Subcutaneous adipose tissue (tissue), 4 donors: ENCODE results near the gene ZNF138. TPM values are rescaled to one million over a fixed set of nuclear protein-coding genes. Genes with fewer than 3 reads are reported as not detected.

ENCODE experiments used
- total RNA-seq, 4 donors: library from RNA; depleted of rRNA; stranded (reverse); fragments of >200 nt; gene quantifications; one replicate each; pipeline ENCODE4 v1.1.0, GENCODE V29; 2016
- TF ChIP-seq, protein P1 (sequence below): fragments of 450-650 bp; IDR thresholded peaks from one replicate; pipeline ENCODE4 v1.5.1; 2016; ENCODE audit warnings: low read depth, mild to moderate bottlenecking, control low read depth, antibody characterized with exemption, moderate library complexity

The ZNF138 gene
- total RNA-seq, 4 donors from 2014 or later = 11.2 to 14.9 (median 12.7) TPM

GRCh38 chr7:64811767-64812166 lies 17.5 kb downstream of the ZNF138 start:
- TF ChIP-seq, protein P1, sequence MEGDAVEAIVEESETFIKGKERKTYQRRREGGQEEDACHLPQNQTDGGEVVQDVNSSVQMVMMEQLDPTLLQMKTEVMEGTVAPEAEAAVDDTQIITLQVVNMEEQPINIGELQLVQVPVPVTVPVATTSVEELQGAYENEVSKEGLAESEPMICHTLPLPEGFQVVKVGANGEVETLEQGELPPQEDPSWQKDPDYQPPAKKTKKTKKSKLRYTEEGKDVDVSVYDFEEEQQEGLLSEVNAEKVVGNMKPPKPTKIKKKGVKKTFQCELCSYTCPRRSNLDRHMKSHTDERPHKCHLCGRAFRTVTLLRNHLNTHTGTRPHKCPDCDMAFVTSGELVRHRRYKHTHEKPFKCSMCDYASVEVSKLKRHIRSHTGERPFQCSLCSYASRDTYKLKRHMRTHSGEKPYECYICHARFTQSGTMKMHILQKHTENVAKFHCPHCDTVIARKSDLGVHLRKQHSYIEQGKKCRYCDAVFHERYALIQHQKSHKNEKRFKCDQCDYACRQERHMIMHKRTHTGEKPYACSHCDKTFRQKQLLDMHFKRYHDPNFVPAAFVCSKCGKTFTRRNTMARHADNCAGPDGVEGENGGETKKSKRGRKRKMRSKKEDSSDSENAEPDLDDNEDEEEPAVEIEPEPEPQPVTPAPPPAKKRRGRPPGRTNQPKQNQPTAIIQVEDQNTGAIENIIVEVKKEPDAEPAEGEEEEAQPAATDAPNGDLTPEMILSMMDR = no peak

DNA sequence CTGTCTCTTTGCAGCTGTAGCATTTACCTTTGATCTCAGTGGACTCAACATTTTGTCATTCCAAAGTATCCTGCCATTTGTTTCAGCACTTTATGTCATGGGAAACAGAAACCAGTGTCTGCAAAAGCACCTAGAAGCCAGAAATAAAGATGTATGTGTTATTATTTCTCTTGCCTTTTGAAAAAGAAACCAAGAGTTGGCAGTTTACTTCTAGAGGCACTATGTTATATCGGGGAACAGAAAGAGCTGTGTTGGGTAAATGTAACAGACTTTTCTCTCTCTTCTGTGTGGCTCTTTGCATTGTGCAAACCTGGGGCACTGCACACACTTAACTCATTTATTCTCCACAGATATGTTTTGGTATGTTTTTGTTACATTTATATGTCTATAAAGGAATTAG lies 36.7 kb downstream of the ZNF138 start:
- TF ChIP-seq, protein P1 = no peak

DNA sequence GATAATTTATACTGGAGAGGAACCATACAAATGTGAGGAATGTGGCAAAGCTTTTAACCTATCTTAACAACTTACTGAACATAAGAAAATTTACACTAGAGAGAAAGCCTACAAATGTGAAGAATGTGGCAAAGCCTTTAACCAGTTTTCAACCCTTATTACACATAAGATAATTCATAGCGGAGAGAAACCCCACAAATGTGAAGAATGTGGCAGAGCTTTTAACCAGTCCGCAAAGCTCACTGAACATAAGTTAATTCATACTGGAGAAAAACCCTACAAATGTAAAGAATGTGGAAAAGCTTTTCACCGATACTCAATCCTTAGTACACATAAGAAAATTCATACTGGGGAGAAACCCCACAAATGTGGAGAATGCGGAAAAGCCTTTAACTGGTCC lies 37.9 kb downstream of the ZNF138 start:
- TF ChIP-seq, protein P1 = no peak

DNA sequence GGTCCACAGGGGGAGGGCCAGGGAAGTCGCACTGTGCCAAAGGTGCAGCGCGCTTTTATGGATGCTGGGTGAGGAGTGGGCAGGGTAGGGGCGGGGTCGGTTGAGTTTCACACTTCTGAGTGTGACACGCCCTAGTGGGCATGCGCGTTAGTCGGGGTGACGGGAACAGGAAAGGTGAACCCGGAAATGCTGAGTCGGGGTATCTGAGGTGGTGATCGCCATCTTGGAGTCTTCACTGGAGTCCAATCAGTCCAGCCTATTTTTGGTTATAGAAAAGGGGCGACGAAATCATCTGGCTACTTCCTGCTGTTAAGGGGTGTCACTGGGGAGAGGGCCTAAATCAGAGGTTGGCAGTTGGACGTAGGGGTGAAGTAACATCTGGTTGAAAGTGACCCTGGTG lies 40.8 kb downstream of the ZNF138 start:
- TF ChIP-seq, protein P1 = no peak

GRCh38 chr7:64838691-64839090 lies 44.5 kb downstream of the ZNF138 start:
- TF ChIP-seq, protein P1 = no peak

GRCh38 chr7:64839910-64840309 lies 45.7 kb downstream of the ZNF138 start:
- TF ChIP-seq, protein P1 = no peak

- TF ChIP-seq, protein P1 = no peak
These were observed 55.2 kb downstream of the ZNF138 start for GRCh38 chr7:64849250-64849923.
